HEK293T (cell line): ENCODE results near the gene BCCIP.

Experiments used
- FOXA1 ChIP-seq: fragments of 450-650 bp; IDR thresholded peaks from 2 replicates; pipeline ENCODE4 v1.6.1; 2016; ENCODE audit warnings: mild to moderate bottlenecking
- FOXM1 ChIP-seq: fragments of 450-650 bp; IDR thresholded peaks from 2 replicates; pipeline ENCODE4 v1.6.1; 2017; ENCODE audit warnings: mild to moderate bottlenecking, borderline replicate concordance
- NFRKB ChIP-seq: fragments of 450-650 bp; IDR thresholded peaks from 2 replicates; pipeline ENCODE4 v1.6.1; 2016; ENCODE audit warnings: mild to moderate bottlenecking, moderate library complexity
- SUZ12 ChIP-seq: fragments of 450-650 bp; IDR thresholded peaks from 2 replicates; pipeline ENCODE4 v1.6.1; 2016; ENCODE audit warnings: mild to moderate bottlenecking

DNA sequence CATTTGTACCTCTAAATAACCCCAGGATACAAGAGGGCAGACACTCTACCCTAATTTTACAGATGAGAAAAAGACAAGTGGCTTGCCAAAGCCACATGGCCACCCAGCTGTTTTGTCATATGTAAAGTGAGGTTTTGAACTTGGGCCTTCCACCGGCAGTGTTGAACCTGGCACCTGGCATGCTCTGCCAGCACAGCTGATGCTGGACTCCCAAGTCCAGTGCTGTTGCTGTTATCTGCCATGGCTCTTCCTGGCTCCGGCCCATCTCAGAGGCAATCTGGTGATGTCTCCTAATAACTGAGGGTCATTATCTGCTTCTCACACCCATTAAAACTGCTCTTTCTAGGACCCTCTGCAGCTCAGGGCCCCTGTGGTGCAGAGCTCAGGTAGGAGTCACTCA is 25.0 kb downstream of the BCCIP start:
- TF ChIP-seq FOXM1, result no peak
- TF ChIP-seq SUZ12, result no peak
- no peak for TF ChIP-seq FOXA1
- no peak for TF ChIP-seq NFRKB
